Fibroblast of upper back skin (primary cell): ENCODE results near the gene CLCNKA.
"Not testable (repeated sequence)": the region's sequence is repeated elsewhere in the genome, so short reads cannot be mapped to it uniquely, and the experiment has no call there.

Experiments
- DNase-seq: peaks from one replicate; pipeline ENCODE4 v3.0.0-alpha.2; 2013

The CLCNKA gene

DNA sequence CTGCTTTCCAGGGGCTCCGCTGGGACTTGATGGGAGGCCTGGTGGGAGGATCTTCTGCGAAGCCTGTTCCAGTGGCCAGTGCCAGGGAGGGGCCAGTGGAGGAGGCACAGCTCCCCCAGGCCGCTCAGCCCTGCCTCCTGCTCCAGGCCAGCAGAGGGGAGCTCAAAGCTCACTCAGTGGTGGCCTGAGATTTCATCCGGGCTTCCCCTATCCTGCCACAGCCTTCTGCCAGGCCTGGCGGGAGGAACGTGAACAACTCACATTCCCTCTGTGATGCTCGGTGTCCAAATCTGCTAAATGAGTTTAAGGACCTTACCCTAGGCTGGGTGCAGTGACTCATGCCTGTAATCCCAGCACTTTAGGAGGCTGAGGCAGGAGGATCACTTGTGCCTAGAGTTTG lies 25.0 kb downstream of the CLCNKA start:
- DNase-seq: peak; percentile 13

DNA sequence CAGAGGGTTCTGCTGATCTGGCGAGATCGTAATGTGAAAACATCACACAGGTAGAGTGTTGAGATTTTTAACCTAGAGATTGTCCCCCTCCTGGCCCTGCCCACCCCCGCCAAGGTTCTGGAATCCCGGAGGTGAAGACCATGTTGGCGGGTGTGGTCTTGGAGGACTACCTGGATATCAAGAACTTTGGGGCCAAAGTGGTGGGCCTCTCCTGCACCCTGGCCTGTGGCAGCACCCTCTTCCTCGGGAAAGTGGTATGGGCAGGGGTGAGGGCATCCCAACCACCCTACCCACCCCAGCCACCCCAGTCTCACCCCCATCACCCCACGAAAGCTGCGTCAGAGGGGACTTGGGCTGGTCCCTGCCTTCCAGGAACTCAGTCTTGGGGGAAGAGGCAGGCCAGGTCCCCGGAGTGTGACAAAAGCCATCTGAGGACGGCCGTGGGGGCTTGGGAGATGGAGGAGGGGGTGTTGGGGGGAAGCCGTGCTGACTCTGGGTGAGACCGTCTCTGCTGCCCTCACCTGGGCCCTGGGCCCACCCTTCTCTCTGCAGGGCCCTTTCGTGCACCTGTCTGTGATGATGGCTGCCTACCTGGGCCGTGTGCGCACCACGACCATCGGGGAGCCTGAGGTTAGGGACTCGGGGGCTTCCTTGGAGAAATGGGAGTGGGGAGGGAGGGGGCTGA lies 26.1 kb downstream of the CLCNKA start:
- no peak for DNase-seq

DNA sequence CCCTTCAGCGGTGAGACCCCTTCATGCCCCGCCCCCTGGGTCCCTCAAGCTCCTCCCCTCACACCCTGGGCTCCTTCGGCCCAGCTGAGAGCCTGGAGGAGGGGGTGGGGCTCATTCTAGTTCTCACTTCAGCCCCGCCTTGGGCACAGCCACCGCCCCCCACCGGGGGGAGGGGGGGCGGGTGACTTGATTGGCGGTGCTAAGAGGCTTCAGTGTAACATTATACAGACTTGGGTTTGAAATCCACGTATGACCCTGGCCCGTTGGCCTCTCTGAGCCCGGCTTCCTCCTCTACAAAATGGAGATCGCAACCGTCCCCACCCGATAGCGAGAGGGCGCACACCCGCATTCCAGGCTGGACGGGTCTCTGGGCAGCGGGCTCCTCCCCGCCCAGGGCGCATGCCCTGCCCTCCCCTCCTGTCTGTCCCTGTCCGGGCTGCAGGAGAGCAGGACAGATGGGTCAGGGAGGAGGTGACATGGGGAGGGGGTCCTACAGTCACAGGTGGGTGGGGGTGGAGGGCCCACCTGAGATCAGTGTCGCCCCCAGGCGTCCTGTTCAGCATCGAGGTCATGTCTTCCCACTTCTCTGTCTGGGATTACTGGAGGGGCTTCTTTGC lies 26.8 kb downstream of the CLCNKA start:
- peak; percentile 55 for DNase-seq

DNA sequence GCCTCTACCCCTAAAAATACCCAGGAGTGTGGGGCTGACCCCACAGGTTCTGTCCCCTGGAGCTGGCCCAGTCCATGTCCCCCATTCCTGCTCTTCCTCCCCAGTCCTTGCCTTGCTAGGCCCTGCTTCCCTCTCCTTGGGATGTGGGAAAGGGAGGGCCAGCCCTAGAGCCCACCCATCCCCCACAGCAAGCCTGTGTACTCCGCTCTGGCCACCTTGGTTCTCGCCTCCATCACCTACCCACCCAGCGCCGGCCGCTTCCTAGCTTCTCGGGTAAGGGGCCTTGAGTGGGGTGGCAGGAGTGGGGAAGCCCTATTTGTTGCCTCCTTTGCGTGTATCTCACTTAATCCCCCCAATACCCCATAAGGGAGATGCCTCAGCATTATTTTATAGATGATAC lies 28.5 kb downstream of the CLCNKA start:
- DNase-seq: no peak

DNA sequence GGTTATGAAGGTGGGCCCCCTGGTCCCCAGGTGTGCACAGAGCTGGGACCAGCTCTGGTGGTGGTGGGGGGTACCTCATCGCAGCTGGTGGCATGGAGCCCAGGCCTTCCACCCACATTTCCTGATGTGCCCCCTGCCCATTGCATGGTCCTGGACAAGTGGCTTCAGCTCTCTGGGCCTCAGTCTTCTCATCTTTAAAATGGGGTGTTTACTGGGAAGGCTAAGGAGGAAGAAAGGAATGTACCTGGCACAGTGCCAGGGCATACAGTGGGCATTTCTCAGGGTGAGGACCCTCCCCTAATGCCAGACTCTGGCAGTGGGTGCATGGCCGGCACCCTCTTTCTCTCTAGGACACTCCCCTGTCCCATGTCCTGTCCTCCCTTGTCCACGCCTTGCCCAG lies 29.2 kb downstream of the CLCNKA start:
- DNase-seq: no peak

DNA sequence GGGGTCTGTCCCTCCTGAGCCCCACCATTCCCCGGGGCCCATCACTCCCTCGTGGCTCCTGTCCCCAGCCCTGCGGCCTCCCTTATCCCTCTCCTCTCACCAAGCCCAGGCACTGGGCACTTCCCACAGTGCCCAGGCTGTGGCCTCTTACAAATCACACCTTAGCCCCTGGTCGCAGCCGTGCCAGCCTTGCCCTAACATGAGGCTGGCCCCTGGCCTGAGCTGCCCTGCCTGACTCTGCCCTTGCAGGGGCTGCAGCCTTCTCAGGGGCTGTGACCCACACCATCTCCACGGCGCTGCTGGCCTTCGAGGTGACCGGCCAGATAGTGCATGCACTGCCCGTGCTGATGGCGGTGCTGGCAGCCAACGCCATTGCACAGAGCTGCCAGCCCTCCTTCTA lies 30.1 kb downstream of the CLCNKA start:
- DNase-seq: not testable (repeated sequence)

DNA sequence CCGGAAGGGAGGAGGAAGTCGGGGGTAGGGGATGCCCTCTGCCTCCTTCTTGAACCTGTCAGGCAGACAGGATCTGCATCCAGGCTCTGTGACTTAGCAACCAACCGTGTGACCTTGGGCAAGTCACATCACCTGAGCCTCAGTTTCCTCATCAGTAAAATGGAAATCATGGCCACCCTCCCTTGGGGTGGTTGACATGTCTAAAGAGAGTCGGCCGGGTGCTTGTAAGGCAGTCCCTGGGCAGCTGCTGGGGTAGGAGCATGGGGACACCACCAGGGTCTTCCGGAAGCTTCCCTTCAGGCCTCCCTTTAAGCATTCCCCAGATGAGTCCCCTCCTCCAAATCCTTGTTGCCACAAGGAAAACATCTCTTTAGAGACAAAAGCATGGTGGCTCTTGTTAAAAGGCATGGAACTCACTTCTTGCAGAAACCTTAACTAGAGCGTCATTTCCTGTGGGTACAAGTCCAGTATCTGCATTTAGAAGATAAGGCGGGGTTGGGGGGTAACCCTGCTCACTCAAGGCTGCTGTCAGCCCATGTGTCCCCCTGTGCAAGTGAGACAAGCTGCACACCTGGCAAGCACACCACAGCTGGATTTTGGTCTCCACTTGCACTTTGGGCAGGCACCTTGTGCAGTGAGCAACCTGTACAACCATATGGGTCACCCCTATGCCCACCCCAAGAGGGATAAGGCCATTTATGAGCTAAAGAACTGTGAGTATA lies 32.1 kb downstream of the CLCNKA start:
- no peak for DNase-seq

DNA sequence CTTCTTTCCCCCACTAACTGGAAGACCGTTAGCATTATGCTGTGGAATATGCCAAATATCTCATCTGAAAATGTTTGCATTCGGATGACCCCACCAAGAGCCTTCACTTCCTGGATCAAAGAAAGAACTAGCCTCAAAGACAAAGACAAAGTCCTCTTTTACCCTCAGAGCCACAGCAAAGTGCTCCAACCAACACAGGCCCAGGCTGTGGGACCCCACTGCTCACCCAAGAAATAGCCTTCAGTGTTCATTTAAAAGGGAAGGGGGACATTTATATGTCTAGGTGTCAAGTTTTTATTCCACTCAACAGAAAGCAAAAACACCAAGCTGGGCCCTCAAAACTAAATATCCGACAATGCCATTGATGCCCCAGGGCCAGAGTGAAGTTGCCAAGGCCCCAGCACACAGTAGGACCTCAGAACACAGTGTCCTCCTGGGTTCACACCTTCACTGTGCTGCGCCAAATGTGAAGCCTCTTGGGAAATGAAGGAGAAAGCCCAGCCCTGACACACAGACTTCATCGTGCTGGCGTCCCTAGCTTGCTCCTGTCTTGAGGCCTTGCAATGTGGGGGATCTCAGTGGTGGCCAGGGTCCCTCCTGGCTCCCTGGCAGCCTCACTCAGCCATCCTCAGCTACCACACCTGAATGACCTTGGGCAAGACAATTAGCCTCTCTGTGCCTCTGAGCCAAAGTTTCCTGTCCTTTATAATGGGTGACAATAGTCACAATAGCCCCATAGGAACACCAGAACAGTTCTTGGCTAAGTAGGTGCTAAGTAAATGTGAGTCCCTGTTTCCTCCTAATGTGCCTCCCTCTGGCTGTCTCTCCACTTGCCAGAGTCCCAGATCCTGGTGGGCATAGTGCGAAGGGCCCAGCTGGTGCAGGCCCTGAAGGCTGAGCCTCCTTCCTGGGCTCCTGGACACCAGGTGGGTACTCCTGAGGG lies 33.0 kb downstream of the CLCNKA start:
- DNase-seq: no peak

DNA sequence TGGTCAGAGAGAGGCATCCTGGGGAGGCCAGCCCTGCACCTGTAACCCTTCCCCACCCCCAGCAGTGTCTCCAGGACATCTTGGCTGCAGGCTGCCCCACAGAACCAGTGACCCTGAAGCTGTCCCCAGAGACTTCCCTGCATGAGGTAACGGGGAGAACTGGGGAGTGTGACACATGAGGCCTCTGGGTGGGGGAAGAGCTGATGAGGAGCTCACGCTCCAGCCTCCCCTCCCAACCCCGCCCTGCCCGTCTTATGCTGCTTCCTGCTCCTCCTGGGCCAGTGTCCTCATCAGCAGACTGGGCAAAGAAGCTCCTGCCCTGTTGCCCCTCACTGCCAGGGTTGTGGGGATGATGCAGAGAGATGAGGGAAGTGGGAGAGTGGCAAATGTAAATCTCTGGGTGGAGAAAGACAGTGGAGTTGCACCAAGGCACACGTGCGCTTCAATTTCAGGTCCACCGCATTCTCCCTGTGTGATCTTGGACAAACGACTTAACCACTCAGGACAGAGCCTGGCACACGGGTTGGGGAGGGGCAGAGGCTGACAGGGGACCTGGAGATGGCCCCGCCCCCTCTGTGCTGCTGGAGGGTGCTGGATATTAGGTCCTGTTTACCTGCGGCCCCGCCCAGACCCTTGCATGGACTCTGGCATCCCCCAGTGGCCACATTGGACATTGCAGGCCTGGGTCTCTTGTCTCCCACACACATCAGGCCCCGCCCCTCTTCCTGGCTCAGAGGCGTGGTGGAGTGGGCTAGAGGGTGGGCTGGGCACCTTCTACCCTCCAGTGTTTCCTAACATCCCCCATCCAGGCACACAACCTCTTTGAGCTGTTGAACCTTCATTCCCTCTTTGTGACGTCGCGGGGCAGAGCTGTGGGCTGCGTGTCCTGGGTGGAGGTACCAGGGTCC lies 34.0 kb downstream of the CLCNKA start:
- DNase-seq: peak; percentile 66

DNA sequence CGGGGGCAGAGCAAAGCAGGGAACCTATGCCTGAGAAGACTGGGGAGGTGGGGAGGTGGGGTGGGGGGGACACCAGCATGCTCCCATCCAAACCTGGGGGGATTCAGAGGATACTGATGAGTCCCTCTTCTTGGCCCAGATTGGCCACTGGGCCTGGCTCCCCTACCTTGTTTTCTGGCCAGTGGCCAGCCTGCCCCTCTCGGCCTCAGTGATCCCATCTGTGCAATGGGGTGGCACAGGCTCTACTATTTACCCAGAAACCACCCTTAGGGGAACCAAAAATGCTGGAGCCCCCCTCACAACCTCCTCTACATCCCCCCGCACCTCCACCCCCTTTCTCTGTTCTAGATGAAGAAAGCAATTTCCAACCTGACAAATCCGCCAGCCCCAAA lies 34.7 kb downstream of the CLCNKA start:
- DNase-seq: not testable (repeated sequence)

DNA sequence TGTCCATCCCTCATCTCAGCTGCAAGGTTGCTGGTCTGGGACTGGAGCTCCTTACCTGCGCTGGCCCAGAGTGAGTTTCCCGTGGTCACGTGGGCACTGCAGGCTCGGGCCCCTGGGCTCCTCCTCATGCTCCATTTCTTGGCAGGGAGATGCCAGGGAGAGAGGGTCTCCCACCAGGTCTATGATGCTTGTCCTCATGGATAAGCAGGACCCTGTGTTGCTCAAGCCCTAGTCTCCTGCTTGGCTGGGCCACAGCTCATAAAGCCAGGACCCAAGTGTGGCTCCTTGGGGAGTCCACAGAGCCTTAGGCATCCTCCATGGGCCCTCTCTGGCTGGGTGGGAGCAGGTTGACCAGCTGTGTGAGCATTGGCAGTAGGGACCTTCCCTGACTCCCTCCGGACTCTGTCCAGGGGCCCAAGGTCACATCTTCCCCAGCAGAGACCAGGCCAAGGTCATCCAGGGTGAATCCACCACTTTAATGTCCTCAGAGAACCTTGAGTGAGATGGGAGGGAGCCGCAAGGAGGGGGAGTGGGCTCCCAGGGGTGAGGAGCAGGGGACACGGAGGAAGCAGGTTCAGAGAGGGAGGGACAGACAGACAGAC lies 35.6 kb downstream of the CLCNKA start:
- not testable (repeated sequence) for DNase-seq

DNA sequence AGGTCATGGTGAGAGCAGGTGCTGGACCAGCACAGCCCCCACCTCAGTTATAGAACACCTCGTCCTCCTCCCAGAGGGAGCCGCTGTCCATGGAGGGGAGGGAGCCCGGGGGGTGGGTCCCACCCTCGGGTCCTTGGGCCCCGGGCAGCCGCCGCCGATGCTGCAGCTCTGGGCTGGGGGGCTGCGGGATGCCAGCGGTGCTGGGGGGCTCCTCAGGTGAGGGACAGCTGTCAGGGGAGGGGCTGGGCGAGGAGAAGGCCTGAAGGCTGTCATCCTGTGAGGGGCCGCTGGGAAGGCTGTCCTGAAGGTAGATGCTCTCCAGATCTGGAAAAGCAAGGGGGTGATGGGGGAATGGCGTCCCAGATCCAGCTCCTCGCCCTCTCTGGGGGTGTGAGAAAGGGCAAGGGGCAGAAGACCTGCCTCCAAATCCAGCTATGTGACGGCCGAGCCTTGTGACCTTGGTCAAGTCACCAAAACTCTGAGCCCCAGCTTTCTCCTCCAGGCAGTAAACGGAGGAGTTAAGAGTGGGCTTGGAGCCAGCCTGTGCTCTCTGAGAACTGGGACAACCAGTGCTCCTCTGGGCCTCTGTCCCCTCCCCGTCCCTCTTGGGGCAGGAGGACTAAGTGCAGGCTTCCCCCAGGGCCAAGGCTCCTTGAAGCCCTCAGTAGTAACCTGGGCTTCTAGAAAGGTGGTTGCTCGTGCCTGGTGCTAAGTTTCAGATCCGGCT lies 36.7 kb downstream of the CLCNKA start:
- not testable (repeated sequence) for DNase-seq

DNA sequence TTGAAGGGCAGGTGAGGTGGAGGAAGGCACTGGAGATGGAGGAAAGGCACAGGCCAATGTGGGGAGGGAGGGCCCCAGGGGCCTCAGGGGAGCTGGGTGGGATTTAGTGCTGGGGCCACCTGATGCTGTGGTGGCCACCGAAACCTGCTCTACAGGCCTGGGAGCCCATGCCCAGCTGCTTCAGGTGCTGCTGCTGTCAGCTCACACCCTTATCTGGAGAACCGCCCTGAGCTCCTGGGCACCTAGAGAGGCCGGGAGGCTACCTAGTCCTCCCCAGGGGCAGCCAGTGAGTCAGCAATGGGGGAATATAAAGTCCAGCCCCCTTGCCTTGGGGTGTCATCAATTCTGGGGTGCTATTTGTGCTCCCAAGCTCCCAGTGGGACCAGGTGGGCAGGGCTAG lies 39.4 kb downstream of the CLCNKA start:
- DNase-seq: no peak

DNA sequence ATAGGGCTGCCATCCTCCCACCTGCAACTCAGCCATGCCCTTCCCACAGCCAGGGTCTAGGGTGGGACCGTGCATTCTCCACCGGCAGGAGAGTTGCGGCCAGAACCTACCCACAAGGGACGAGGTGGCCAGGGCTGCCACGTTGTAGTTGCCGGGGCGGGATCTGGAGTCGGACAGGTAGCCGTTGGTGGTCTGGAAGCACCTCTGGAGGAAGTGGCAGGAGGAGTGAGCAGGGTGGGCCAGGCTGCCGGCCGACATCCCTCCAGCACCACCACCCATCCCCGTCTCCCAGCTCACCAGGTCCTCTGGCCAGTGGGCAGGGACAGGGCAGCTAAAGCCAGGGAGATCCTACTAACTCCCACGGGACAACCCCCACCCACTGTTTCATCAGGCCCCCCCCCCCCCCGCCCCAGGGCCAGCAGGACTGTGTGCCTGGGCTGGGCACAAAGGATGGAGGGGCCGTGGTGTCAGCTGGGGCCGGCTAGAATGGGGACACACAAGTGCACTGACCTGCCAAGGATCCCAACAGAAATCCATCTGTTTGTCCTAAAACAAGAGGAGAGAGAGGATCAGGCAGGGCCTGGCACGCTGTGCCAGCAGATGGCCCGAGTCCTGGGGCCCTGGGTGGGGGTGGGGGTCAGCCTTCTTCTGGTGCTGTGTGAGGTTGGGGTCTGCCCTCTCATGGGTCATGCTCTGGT lies 40.3 kb downstream of the CLCNKA start:
- DNase-seq: not testable (repeated sequence)

DNA sequence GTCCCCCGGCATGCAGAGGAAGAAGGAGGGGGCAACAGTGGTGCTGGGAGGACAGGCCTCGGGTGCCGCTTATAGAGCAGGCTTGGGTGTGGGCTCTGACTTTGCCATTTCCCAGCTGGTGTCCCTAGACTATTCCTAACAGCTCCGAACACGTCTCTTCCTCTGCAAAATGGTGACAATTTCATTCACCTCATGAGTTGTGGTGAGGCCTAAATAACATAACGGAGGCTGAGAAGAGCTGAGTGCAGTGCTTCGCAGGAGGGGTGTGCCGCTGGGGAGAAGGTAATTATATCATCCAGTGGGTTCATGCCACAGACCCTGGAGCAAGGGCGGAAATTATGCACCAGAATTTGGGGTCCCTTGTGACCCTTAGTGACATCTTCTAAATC lies 40.8 kb downstream of the CLCNKA start:
- DNase-seq: not testable (repeated sequence)

DNA sequence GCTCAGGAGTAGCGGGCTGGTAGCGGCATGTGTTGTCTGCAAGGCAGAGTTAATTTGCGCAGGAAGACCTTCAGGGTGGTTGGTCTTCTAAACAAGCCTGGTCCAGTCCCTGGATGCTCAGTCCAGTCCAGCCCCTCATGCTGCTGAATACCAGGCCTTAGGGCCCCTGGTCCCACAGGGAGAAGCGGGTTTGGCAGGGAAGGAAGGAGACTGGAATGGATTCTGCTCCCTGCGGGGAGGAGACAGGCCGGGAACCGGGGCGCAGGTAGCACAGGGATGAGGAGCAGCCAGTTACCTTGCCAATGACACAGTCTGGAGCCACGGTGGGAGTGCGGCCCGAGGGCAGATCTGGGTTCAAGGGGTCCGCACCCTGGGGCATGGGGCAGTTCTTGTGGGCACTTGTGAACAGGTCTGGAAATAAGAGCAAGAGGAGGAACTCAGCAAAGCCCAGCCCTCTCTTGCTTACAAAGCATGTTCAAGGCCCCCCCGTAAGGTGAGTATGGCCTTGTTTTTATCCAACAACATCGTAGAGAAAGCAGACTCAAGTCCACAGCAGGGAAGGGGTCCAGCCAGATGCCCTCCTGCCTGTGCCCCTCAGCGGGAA lies 41.5 kb downstream of the CLCNKA start:
- DNase-seq: no peak

DNA sequence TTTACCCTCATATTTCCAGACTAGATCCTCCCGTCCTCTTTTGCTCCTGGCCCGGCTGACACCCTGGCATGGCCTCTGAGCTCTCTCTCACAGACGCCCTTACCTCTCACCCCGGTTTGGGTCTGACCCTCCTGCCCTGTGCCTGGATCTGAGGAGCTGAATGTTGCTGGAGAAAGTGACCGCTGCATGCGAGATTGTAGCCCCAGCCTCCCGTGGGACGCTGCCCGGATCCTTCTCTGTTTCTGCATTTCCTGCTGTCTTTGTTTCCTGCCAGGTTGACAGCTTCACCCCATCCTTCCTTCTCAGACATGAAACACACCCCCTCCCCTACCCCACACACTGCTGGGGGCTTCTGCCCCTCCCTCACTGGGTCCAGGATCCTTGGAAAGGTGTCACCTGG lies 42.1 kb downstream of the CLCNKA start:
- DNase-seq: no peak

DNA sequence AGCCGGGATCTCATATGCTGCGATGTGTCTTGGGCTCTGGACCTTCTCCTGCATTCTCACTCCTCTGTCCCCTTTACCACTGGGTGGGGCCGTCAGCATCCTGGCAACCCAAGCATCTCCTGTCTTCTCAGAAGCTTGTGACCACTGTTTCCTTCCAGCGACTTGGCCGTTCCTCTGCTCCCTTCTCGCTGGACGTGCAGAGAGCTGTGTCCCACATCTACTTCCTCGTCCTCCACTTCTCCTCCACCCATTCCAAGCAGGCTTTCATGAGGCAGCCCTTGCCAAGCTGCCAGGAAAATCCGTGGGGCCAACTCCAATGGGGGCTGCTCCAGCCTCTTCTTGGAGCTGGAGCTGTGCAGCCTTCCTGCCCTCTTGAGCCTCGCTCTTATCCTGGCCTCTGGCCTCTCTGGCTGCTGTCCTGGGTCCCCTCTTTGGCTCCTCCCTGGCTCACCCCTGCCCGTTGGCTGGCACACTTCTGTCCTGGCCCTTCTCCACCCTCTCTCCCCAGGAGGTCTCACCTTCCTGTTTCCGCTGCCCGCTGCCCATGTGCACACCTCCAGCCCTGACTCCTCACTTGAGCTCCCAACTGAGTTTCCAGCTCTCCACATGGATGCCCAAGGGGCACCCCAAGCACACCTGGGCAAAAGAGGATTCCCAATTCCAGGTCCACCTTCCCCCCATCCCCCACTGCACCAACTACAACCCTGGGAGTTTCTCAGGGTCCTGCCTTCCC lies 42.9 kb downstream of the CLCNKA start:
- no peak for DNase-seq

DNA sequence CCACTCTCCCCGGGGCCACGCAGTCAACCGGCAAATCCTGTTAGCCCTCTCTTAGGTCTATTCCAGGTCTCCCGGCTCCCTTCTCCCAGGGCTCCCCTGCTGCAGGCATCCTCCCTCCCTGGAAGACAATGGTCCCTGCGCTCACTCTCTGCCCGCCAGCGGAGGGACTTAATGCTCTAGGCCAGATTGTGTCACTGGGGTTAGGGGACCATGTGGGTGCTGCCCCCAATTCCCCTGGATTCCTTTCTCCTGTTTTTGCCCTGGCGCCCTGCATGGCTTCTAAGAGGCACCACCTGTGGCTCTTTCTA lies 43.4 kb downstream of the CLCNKA start:
- DNase-seq: no peak
